Measurements from ENCODE around the gene AMBRA1.

Gene AMBRA1

GRCh38 chr11:46553814-46554212 lies 40.0 kb downstream of the AMBRA1 start:
- no peak for TF ChIP-seq EZH2phosphoT487 (conservative IDR thresholded peaks at IDR 0.05; ENCODE audit: low read length)
- TF ChIP-seq, protein P1, sequence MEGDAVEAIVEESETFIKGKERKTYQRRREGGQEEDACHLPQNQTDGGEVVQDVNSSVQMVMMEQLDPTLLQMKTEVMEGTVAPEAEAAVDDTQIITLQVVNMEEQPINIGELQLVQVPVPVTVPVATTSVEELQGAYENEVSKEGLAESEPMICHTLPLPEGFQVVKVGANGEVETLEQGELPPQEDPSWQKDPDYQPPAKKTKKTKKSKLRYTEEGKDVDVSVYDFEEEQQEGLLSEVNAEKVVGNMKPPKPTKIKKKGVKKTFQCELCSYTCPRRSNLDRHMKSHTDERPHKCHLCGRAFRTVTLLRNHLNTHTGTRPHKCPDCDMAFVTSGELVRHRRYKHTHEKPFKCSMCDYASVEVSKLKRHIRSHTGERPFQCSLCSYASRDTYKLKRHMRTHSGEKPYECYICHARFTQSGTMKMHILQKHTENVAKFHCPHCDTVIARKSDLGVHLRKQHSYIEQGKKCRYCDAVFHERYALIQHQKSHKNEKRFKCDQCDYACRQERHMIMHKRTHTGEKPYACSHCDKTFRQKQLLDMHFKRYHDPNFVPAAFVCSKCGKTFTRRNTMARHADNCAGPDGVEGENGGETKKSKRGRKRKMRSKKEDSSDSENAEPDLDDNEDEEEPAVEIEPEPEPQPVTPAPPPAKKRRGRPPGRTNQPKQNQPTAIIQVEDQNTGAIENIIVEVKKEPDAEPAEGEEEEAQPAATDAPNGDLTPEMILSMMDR (IDR thresholded peaks at IDR 0.05; ENCODE audit: insufficient read depth, low read length, poor library complexity, severe bottlenecking), result no peak
- no peak overlapping the region for H3K27ac ChIP-seq (ENCODE audit: low read depth, low read length)
- H3K9me2 ChIP-seq (replicated peaks; ENCODE audit: insufficient read depth, low read length), result no peaks in the 10 kb centered on the region
- H2AFZ ChIP-seq (ENCODE audit: low read depth, low read length, severe bottlenecking), result no peak overlapping the region
- peaks cover 57% of the 10 kb centered on the region for H3K79me2 ChIP-seq (ENCODE audit: insufficient read depth, low read length)
- H3K4me3 ChIP-seq (ENCODE audit: insufficient read depth, low read length, poor library complexity, severe bottlenecking), result no peak overlapping the region
- H3F3A ChIP-seq (ENCODE audit: insufficient read depth), result 0 out of 2 replicates have a peak, but pooled peaks cover 5% of the 10 kb centered on the region
- no peak overlapping the region for H3K4me2 ChIP-seq (ENCODE audit: low read depth, low read length, poor library complexity, severe bottlenecking)
- no peaks in the 10 kb centered on the region for H4K20me1 ChIP-seq (ENCODE audit: low read depth, low read length)
- H3K9me3 ChIP-seq (ENCODE audit: insufficient read depth, low read length), result no peaks in the 10 kb centered on the region
- no peaks in the 10 kb centered on the region for H3K27me3 ChIP-seq (ENCODE audit: low read length)
- no peaks in the 10 kb centered on the region for H3K36me3 ChIP-seq (ENCODE audit: low read length)
- H3K9ac ChIP-seq (ENCODE audit: low read length), result no peak overlapping the region

- no peaks in the 10 kb centered on the region for H4K20me1 ChIP-seq (ENCODE audit: low read depth, low read length)
- H3K27me3 ChIP-seq (ENCODE audit: low read length), result no peaks in the 10 kb centered on the region
- H3K4me3 ChIP-seq (ENCODE audit: insufficient read depth, low read length, poor library complexity, severe bottlenecking), result no peak overlapping the region
- H3K9me2 ChIP-seq (replicated peaks; ENCODE audit: insufficient read depth, low read length), result no peaks in the 10 kb centered on the region
- no peaks in the 10 kb centered on the region for H3K9me3 ChIP-seq (ENCODE audit: insufficient read depth, low read length)
- no peaks in the 10 kb centered on the region for H3K36me3 ChIP-seq (ENCODE audit: low read length)
- no peak overlapping the region for H3K27ac ChIP-seq (ENCODE audit: low read depth, low read length)
- no peak overlapping the region for H3K9ac ChIP-seq (ENCODE audit: low read length)
- H3K79me2 ChIP-seq (ENCODE audit: insufficient read depth, low read length), result peaks cover 42% of the 10 kb centered on the region
- TF ChIP-seq, protein P1 (IDR thresholded peaks at IDR 0.05; ENCODE audit: insufficient read depth, low read length, poor library complexity, severe bottlenecking), result no peak
- TF ChIP-seq EZH2phosphoT487 (conservative IDR thresholded peaks at IDR 0.05; ENCODE audit: low read length), result no peak
- H2AFZ ChIP-seq (ENCODE audit: low read depth, low read length, severe bottlenecking), result no peak overlapping the region
- no peak overlapping the region for H3K4me2 ChIP-seq (ENCODE audit: low read depth, low read length, poor library complexity, severe bottlenecking)
- H3F3A ChIP-seq (ENCODE audit: insufficient read depth), result 0 out of 2 replicates have a peak, but pooled peaks cover 5% of the 10 kb centered on the region
These were observed 42.6 kb downstream of the AMBRA1 start for GRCh38 chr11:46551261-46551660.

GRCh38 chr11:46547579-46547978 lies 46.2 kb downstream of the AMBRA1 start:
- Histone ChIP-seq H3K9ac (ENCODE audit: low read length) (no peak overlapping the region), H4K20me1 (ENCODE audit: low read depth, low read length) (no peaks in the 10 kb centered on the region), H3K27me3 (ENCODE audit: low read length) (no peaks in the 10 kb centered on the region), H3K9me2 (replicated peaks; ENCODE audit: insufficient read depth, low read length) (no peaks in the 10 kb centered on the region), H3K79me2 (ENCODE audit: insufficient read depth, low read length) (peaks cover 30% of the 10 kb centered on the region), H3K27ac (ENCODE audit: low read depth, low read length) (no peak overlapping the region), H3K4me3 (ENCODE audit: insufficient read depth, low read length, poor library complexity, severe bottlenecking) (no peak overlapping the region), H3K9me3 (ENCODE audit: insufficient read depth, low read length) (no peaks in the 10 kb centered on the region), H3K36me3 (ENCODE audit: low read length) (no peaks in the 10 kb centered on the region), H3F3A (ENCODE audit: insufficient read depth) (0 out of 2 replicates have a peak, but pooled peaks cover 5% of the 10 kb centered on the region), H2AFZ (ENCODE audit: low read depth, low read length, severe bottlenecking) (no peak overlapping the region), H3K4me2 (ENCODE audit: low read depth, low read length, poor library complexity, severe bottlenecking) (no peak overlapping the region)
- TF ChIP-seq, protein P1 (IDR thresholded peaks at IDR 0.05; ENCODE audit: insufficient read depth, low read length, poor library complexity, severe bottlenecking), result no peak
- TF ChIP-seq EZH2phosphoT487 (conservative IDR thresholded peaks at IDR 0.05; ENCODE audit: low read length), result no peak
